Gastrocnemius medialis (tissue), 4 donors: ENCODE results near the gene CBLN2.

Source experiments
- POLR2A ChIP-seq, 2 donors: fragments of 450-650 bp; IDR thresholded peaks; one replicate each; pipeline ENCODE4 v1.6.1; 2017; ENCODE audit warnings: antibody characterized with exemption in 2 of 2, mild to moderate bottlenecking in 2 of 2, moderate library complexity in 2 of 2
- TF ChIP-seq, protein P1 (sequence below), 5 experiments: fragments of 450-650 bp in 3 of 5; fragments of 200-600 bp in 2 of 5; sonication (generic) in 2 of 5; IDR thresholded peaks in 4 of 5; conservative IDR thresholded peaks in 1 of 5; 1 replicate in 4 of 5; 2 replicates in 1 of 5; pipeline ENCODE4 v1.5.1; 2016 to 2019; ENCODE audit warnings: antibody characterized with exemption in 5 of 5, mild to moderate bottlenecking in 3 of 5, moderate library complexity in 3 of 5

GRCh38 chr18:72541871-72542332, 2.2 kb downstream of the CBLN2 start:
- TF ChIP-seq, protein P1, sequence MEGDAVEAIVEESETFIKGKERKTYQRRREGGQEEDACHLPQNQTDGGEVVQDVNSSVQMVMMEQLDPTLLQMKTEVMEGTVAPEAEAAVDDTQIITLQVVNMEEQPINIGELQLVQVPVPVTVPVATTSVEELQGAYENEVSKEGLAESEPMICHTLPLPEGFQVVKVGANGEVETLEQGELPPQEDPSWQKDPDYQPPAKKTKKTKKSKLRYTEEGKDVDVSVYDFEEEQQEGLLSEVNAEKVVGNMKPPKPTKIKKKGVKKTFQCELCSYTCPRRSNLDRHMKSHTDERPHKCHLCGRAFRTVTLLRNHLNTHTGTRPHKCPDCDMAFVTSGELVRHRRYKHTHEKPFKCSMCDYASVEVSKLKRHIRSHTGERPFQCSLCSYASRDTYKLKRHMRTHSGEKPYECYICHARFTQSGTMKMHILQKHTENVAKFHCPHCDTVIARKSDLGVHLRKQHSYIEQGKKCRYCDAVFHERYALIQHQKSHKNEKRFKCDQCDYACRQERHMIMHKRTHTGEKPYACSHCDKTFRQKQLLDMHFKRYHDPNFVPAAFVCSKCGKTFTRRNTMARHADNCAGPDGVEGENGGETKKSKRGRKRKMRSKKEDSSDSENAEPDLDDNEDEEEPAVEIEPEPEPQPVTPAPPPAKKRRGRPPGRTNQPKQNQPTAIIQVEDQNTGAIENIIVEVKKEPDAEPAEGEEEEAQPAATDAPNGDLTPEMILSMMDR (IDR thresholded peaks at IDR 0.05 in 4 of 5, conservative IDR thresholded peaks at IDR 0.05 in 1 of 5): no peak
- TF ChIP-seq POLR2A (IDR thresholded peaks at IDR 0.05): no peak
